ENCODE measurements around the gene L3MBTL4.

The L3MBTL4 gene

GRCh38 chr18:6161549-6161948 lies 253.2 kb downstream of the L3MBTL4 start (continued):
- no peak for TF ChIP-seq PATZ1 (CRISPR knock-in tag; IDR thresholded peaks at IDR 0.05; ENCODE audit: borderline replicate concordance)

GRCh38 chr18:6159426-6159825 lies 255.3 kb downstream of the L3MBTL4 start:
- ATAC-seq: no peak
- no peak for TF ChIP-seq TOX (CRISPR knock-in tag; IDR thresholded peaks at IDR 0.05; ENCODE audit: borderline replicate concordance)
- TF ChIP-seq ZNF565 (CRISPR knock-in tag; conservative IDR thresholded peaks at IDR 0.05; ENCODE audit: low read depth): no peak
- TF ChIP-seq BACH2 (CRISPR knock-in tag; IDR thresholded peaks at IDR 0.05; ENCODE audit: borderline replicate concordance): no peak
- no peak for TF ChIP-seq ZNF8 (CRISPR knock-in tag; IDR thresholded peaks at IDR 0.05)
- no peak for TF ChIP-seq CSRNP3 (CRISPR knock-in tag; IDR thresholded peaks at IDR 0.05)
- no peak for TF ChIP-seq ISL1 (CRISPR knock-in tag; IDR thresholded peaks at IDR 0.05)
- TF ChIP-seq ESRRG (CRISPR knock-in tag; IDR thresholded peaks at IDR 0.05): no peak
- no peak for TF ChIP-seq CREB5 (CRISPR knock-in tag; IDR thresholded peaks at IDR 0.05; ENCODE audit: low read depth)
- no peak for TF ChIP-seq POU6F1 (CRISPR knock-in tag; IDR thresholded peaks at IDR 0.05; ENCODE audit: borderline replicate concordance, low read depth)
- no peak for TF ChIP-seq PPARA (CRISPR knock-in tag; IDR thresholded peaks at IDR 0.05; ENCODE audit: borderline replicate concordance)
- TF ChIP-seq ZFP3 (CRISPR knock-in tag; IDR thresholded peaks at IDR 0.05): no peak
- no peak for TF ChIP-seq PATZ1 (CRISPR knock-in tag; IDR thresholded peaks at IDR 0.05; ENCODE audit: borderline replicate concordance)

- no peak for ATAC-seq
- TF ChIP-seq TCF4 (CRISPR knock-in tag; IDR thresholded peaks at IDR 0.05; ENCODE audit: borderline replicate concordance) (no peak), ZFP3 (CRISPR knock-in tag; IDR thresholded peaks at IDR 0.05) (no peak), TOX (CRISPR knock-in tag; IDR thresholded peaks at IDR 0.05; ENCODE audit: borderline replicate concordance) (no peak), TSHZ2 (CRISPR knock-in tag; IDR thresholded peaks at IDR 0.05) (no peak), CSDC2 (CRISPR knock-in tag; IDR thresholded peaks at IDR 0.05) (no peak), BACH2 (CRISPR knock-in tag; IDR thresholded peaks at IDR 0.05; ENCODE audit: borderline replicate concordance) (no peak), ZC3H10 (CRISPR knock-in tag; IDR thresholded peaks at IDR 0.05) (no peak)
Observed at GRCh38 chr18:6158958-6159357, 255.8 kb downstream of the L3MBTL4 start.

- no peak for ATAC-seq
- TF ChIP-seq CSDC2 (CRISPR knock-in tag; IDR thresholded peaks at IDR 0.05): no peak
- TF ChIP-seq CSRNP3 (CRISPR knock-in tag; IDR thresholded peaks at IDR 0.05): no peak
- TF ChIP-seq POU6F1 (CRISPR knock-in tag; IDR thresholded peaks at IDR 0.05; ENCODE audit: borderline replicate concordance, low read depth): no peak
- TF ChIP-seq ARNTL (CRISPR knock-in tag; IDR thresholded peaks at IDR 0.05; ENCODE audit: borderline replicate concordance, low read depth): no peak
- no peak for TF ChIP-seq ISL1 (CRISPR knock-in tag; IDR thresholded peaks at IDR 0.05)
- TF ChIP-seq CREB5 (CRISPR knock-in tag; IDR thresholded peaks at IDR 0.05; ENCODE audit: low read depth): no peak
- no peak for TF ChIP-seq ZNF8 (CRISPR knock-in tag; IDR thresholded peaks at IDR 0.05)
- TF ChIP-seq OSR1 (CRISPR knock-in tag; IDR thresholded peaks at IDR 0.05): no peak
- TF ChIP-seq PPARA (CRISPR knock-in tag; IDR thresholded peaks at IDR 0.05; ENCODE audit: borderline replicate concordance): no peak
- no peak for TF ChIP-seq ZNF70 (CRISPR knock-in tag; IDR thresholded peaks at IDR 0.05)
Observed at GRCh38 chr18:6156446-6156845, 258.3 kb downstream of the L3MBTL4 start.
